Ovary (tissue), 3 donors: ENCODE results near the gene SLC25A30.
"Not testable (repeated sequence)": the region's sequence is repeated elsewhere in the genome, so short reads cannot be mapped to it uniquely, and the experiment has no call there.

Experiments used
- POLR2A ChIP-seq: fragments of 450-650 bp; IDR thresholded peaks from one replicate; pipeline ENCODE4 v1.6.1; 2017; ENCODE audit warnings: antibody characterized with exemption, mild to moderate bottlenecking, moderate library complexity
- TF ChIP-seq, protein P1 (sequence below), 3 donors: fragments of 450-650 bp in 2 of 3; fragments of 200-600 bp in 1 of 3; IDR thresholded peaks; one replicate each; pipeline versions ENCODE4 v1.5.1 to v1.8.0; 2016 to 2022; ENCODE audit warnings: antibody characterized with exemption in 3 of 3, mild to moderate bottlenecking in 1 of 3
- donor health status: DM: no; HTN: no; CAD: no.

DNA sequence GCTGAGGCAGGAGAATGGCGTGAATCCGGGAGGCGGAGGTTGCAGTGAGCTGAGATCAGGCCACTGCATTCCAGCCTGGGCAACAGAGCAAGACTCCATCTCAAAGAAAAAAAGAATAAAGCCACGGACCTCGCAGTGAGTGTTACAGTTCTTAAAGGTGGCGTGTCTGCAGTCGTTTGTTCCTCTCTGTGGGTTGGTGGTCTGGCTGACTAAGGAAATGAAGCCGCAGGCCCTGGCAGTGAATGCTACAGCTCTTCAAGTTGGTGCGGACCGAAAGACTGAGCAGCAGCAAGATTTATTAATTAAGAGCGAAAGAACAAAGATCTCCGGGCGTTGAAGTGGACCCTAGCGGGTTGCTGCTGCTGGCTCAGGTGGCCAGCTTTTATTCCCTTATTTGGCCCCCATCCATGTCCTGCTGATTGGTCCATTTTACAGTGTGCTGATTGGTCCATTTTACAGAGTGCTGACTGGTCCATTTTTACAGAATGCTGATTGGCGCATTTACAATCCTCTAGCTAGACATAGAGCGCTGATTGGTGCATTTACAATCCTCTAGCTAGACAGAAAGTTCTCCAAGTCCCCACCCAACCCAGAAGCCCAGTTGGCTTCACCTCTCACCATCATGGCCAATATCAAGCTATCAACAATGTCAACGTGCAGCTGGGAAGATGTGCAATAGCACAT is 31.1 kb downstream of the SLC25A30 start:
- TF ChIP-seq, protein P1, sequence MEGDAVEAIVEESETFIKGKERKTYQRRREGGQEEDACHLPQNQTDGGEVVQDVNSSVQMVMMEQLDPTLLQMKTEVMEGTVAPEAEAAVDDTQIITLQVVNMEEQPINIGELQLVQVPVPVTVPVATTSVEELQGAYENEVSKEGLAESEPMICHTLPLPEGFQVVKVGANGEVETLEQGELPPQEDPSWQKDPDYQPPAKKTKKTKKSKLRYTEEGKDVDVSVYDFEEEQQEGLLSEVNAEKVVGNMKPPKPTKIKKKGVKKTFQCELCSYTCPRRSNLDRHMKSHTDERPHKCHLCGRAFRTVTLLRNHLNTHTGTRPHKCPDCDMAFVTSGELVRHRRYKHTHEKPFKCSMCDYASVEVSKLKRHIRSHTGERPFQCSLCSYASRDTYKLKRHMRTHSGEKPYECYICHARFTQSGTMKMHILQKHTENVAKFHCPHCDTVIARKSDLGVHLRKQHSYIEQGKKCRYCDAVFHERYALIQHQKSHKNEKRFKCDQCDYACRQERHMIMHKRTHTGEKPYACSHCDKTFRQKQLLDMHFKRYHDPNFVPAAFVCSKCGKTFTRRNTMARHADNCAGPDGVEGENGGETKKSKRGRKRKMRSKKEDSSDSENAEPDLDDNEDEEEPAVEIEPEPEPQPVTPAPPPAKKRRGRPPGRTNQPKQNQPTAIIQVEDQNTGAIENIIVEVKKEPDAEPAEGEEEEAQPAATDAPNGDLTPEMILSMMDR (IDR thresholded peaks at IDR 0.05) = not testable (repeated sequence)
- TF ChIP-seq POLR2A = not testable (repeated sequence)
